H9 (cell line): ENCODE measurements around the gene PXDC1. TPM values are rescaled to one million over a fixed set of nuclear protein-coding genes. Genes with fewer than 3 reads are reported as not detected.

Experiments
- DNase-seq: peaks from one replicate; pipeline ENCODE4 v3.0.0-alpha.2; 2017
- H2AFZ ChIP-seq: one replicate; pipeline ENCODE4 v1.6.1; 2013; ENCODE audit warnings: mild to moderate bottlenecking, low read length, control low read depth, moderate library complexity
- H2AK5ac ChIP-seq: 2 replicates; pipeline ENCODE4 v1.6.1; 2013; ENCODE audit warnings: low read length, control low read depth, mixed read lengths; ENCODE audit not compliant: insufficient read length
- H2BK120ac ChIP-seq: one replicate; pipeline ENCODE4 v1.6.1; 2013; ENCODE audit warnings: low read depth, mild to moderate bottlenecking, low read length, control low read depth, inconsistent platforms; ENCODE audit not compliant: poor library complexity, severe bottlenecking
- H2BK12ac ChIP-seq: 2 replicates; pipeline ENCODE4 v1.6.1; 2013; ENCODE audit warnings: low read length, control low read depth, mixed read lengths, low read depth; ENCODE audit not compliant: insufficient read length
- H2BK15ac ChIP-seq: 2 replicates; pipeline ENCODE4 v1.6.1; 2013; ENCODE audit warnings: low read depth, low read length, control low read depth
- H2BK20ac ChIP-seq: one replicate; pipeline ENCODE4 v1.6.1; 2013; ENCODE audit warnings: low read depth, mild to moderate bottlenecking, low read length, control low read depth, inconsistent platforms; ENCODE audit not compliant: poor library complexity, severe bottlenecking
- H2BK5ac ChIP-seq: 2 replicates; pipeline ENCODE4 v1.6.1; 2013; ENCODE audit warnings: low read length, control low read depth, mixed read lengths; ENCODE audit not compliant: insufficient read length
- H3K14ac ChIP-seq: 2 replicates; pipeline ENCODE4 v1.6.1; 2013; ENCODE audit warnings: low read length, control low read depth; ENCODE audit not compliant: insufficient read depth
- H3K18ac ChIP-seq: 2 replicates; pipeline ENCODE4 v1.6.1; 2013; ENCODE audit warnings: low read depth, mild to moderate bottlenecking, mixed read lengths, low read length, control low read depth; ENCODE audit not compliant: insufficient read length
- H3K23ac ChIP-seq: 2 replicates; pipeline ENCODE4 v1.6.1; 2013; ENCODE audit warnings: low read length, control low read depth, mixed read lengths, low read depth; ENCODE audit not compliant: insufficient read length
- H3K23me2 ChIP-seq: 2 replicates; pipeline ENCODE4 v1.6.1; 2013; ENCODE audit warnings: low read depth, mild to moderate bottlenecking, mixed read lengths, low read length, control low read depth; ENCODE audit not compliant: insufficient read length, poor library complexity, severe bottlenecking
- H3K27ac ChIP-seq: 2 replicates; pipeline ENCODE4 v1.5.1; 2013; ENCODE audit warnings: low read length, control low read depth, mixed read lengths, low read depth; ENCODE audit not compliant: insufficient read length
- H3K27me3 ChIP-seq: 2 replicates; pipeline ENCODE4 v1.6.1; 2013; ENCODE audit warnings: low read length, control low read depth, inconsistent platforms; ENCODE audit not compliant: insufficient read depth
- H3K4ac ChIP-seq: 2 replicates; pipeline ENCODE4 v1.6.1; 2013; ENCODE audit warnings: low read depth, mild to moderate bottlenecking, control low read depth, inconsistent platforms, low read length, moderate library complexity
- H3K4me1 ChIP-seq: 2 replicates; pipeline ENCODE4 v1.6.1; 2013; ENCODE audit warnings: low read length, control low read depth, inconsistent platforms; ENCODE audit not compliant: insufficient read depth
- H3K4me2 ChIP-seq: 2 replicates; pipeline ENCODE4 v1.6.1; 2013; ENCODE audit warnings: low read length, control low read depth, mixed read lengths; ENCODE audit not compliant: insufficient read length, insufficient read depth
- H3K56ac ChIP-seq: 2 replicates; pipeline ENCODE4 v1.6.1; 2013; ENCODE audit warnings: low read depth, mild to moderate bottlenecking, mixed read lengths, low read length, control low read depth; ENCODE audit not compliant: insufficient read length
- H3K79me1 ChIP-seq: 2 replicates; pipeline ENCODE4 v1.6.1; 2013; ENCODE audit warnings: low read depth, mild to moderate bottlenecking, moderate library complexity, low read length, control low read depth, inconsistent platforms; ENCODE audit not compliant: insufficient read depth, poor library complexity, severe bottlenecking
- H3K79me2 ChIP-seq: 2 replicates; pipeline ENCODE4 v1.6.1; 2013; ENCODE audit warnings: low read length, control low read depth, inconsistent platforms; ENCODE audit not compliant: insufficient read depth
- H3K9ac ChIP-seq: 2 replicates; pipeline ENCODE4 v1.6.1; 2013; ENCODE audit warnings: low read length, control low read depth, mixed read lengths; ENCODE audit not compliant: insufficient read length; ENCODE audit errors: extremely low read depth
- H3K9me3 ChIP-seq: one replicate; pipeline ENCODE4 v1.6.1; 2013; ENCODE audit warnings: low read depth, low read length, inconsistent platforms; ENCODE audit not compliant: control insufficient read depth
- H3T11ph ChIP-seq: one replicate; pipeline ENCODE4 v1.6.1; 2013; ENCODE audit warnings: mild to moderate bottlenecking, low read length, control low read depth, inconsistent platforms
- H4K20me1 ChIP-seq: one replicate; pipeline ENCODE4 v1.6.1; 2013; ENCODE audit not compliant: control insufficient read depth, insufficient read length, insufficient read depth
- H4K5ac ChIP-seq: 2 replicates; pipeline ENCODE4 v1.6.1; 2013; ENCODE audit warnings: low read depth, mild to moderate bottlenecking, mixed read lengths, low read length, control low read depth; ENCODE audit not compliant: insufficient read length
- H4K8ac ChIP-seq: replicated peaks from 2 replicates; pipeline ENCODE4 v1.6.1; 2013; ENCODE audit warnings: low read length, control low read depth, mixed read lengths, low read depth; ENCODE audit not compliant: insufficient read length
- H4K91ac ChIP-seq: 2 replicates; pipeline ENCODE4 v1.6.1; 2013; ENCODE audit warnings: low read depth, mild to moderate bottlenecking, moderate library complexity, mixed read lengths, low read length, control low read depth; ENCODE audit not compliant: insufficient read length
- H3K27ac Mint-ChIP-seq, 3 experiments: 2 replicates in 2 of 3; 3 replicates in 1 of 3; pipeline ENCODE4 v1.8.0; 2020 to 2021; ENCODE audit warnings: mixed read lengths in 3 of 3, mild to moderate bottlenecking in 1 of 3, moderate library complexity in 1 of 3
- H3K27me3 Mint-ChIP-seq: 2 replicates; pipeline ENCODE4 v1.8.0; 2021; ENCODE audit warnings: low read depth, mild to moderate bottlenecking, moderate library complexity, mixed read lengths
- H3K36me3 Mint-ChIP-seq, 3 experiments: 2 replicates in 2 of 3; 3 replicates in 1 of 3; pipeline ENCODE4 v1.8.0; 2020 to 2021; ENCODE audit warnings: low read depth in 3 of 3, mixed read lengths in 3 of 3; ENCODE audit not compliant: insufficient read depth in 1 of 3
- H3K4me1 Mint-ChIP-seq, 2 experiments: 2 replicates each; pipeline ENCODE4 v1.8.0; 2020; ENCODE audit warnings: mixed read lengths in 2 of 2
- H3K4me3 Mint-ChIP-seq, 2 experiments: 2 replicates in 1 of 2; 3 replicates in 1 of 2; pipeline ENCODE4 v1.8.0; 2020 to 2021; ENCODE audit warnings: mild to moderate bottlenecking in 2 of 2, mixed read lengths in 2 of 2, moderate library complexity in 1 of 2
- H3K9me3 Mint-ChIP-seq, 2 experiments: 2 replicates in 1 of 2; 3 replicates in 1 of 2; pipeline ENCODE4 v1.8.0; 2020; ENCODE audit warnings: mild to moderate bottlenecking in 2 of 2, mixed read lengths in 2 of 2, moderate library complexity in 1 of 2
- CTCF ChIP-seq: fragments of 200-600 bp; sonication (generic); conservative IDR thresholded peaks from 3 replicates; pipeline ENCODE4 v1.8.0; 2021; ENCODE audit warnings: antibody characterized with exemption, mild to moderate bottlenecking
- WGBS: extraction: QIAGEN DNeasy Blood & Tissue Kit; methylation state at CpG from one replicate; pipeline ENCODE4 v1.1.7; 2013; ENCODE audit warnings: missing lambda C conversion rate, low lambda C conversion rate, mixed read lengths; ENCODE audit not compliant: insufficient read length; ENCODE audit errors: extremely low coverage; 5-methylcytosine and 5-hydroxymethylcytosine counted together
- total RNA-seq: library from RNA; stranded (reverse); gene quantifications from 2 replicates; pipeline ENCODE4 v1.2.1, GENCODE V29; 2021

PXDC1 gene
- total RNA-seq, 1 experiment from 2014 or later: 3.1 TPM

- no peaks in the 10 kb centered on the region for H3K4me1 ChIP-seq
- no peaks in the 10 kb centered on the region for H3K79me2 ChIP-seq
- no peak overlapping the region for H2BK20ac ChIP-seq
- Mint-ChIP-seq H3K4me1 (peaks cover 30 to 32% of the 10 kb centered on the region in 2 experiments), H3K9me3 (no peaks in the 10 kb centered on the region), H3K27me3 (peaks cover 22% of the 10 kb centered on the region), H3K36me3 (no peaks in the 10 kb centered on the region), H3K27ac (peak overlapping the region in 1 of 3 experiments; percentile 7; a peak in 1 of 7 replicates), H3K4me3 (no peak overlapping the region)
- no peak overlapping the region for H2BK15ac ChIP-seq
- H3K23ac ChIP-seq: no peak overlapping the region
- H2BK5ac ChIP-seq: no peak overlapping the region
- no peak overlapping the region for H2BK12ac ChIP-seq
- no peaks in the 10 kb centered on the region for H3K9me3 ChIP-seq
- H3K23me2 ChIP-seq: no peaks in the 10 kb centered on the region
- DNase-seq: peak; percentile 86
- WGBS: no CpG with 5 or more reads among the region's 37 CpGs
- no peak overlapping the region for H2AK5ac ChIP-seq
- no peak overlapping the region for H3T11ph ChIP-seq
- no peak overlapping the region for H3K18ac ChIP-seq
- no peak overlapping the region for H2AFZ ChIP-seq
- peak; percentile 98 for TF ChIP-seq CTCF
- no peak overlapping the region for H4K8ac ChIP-seq
- H4K20me1 ChIP-seq: no peaks in the 10 kb centered on the region
- no peak overlapping the region; the same call in 1 of the 2 replicates for H3K14ac ChIP-seq
- H3K9ac ChIP-seq: no peak overlapping the region
- H4K5ac ChIP-seq: no peak overlapping the region
- H3K79me1 ChIP-seq: no peaks in the 10 kb centered on the region
- no peak overlapping the region for H2BK120ac ChIP-seq
- H3K4me2 ChIP-seq: no peak overlapping the region
- H3K56ac ChIP-seq: no peak overlapping the region
- no peaks in the 10 kb centered on the region for H3K27me3 ChIP-seq
- no peak overlapping the region for H4K91ac ChIP-seq
- H3K4ac ChIP-seq: no peak overlapping the region
- no peak overlapping the region for H3K27ac ChIP-seq
Measured at GRCh38 chr6:3742426-3743344, 8.8 kb downstream of the PXDC1 start.
